Non-pigmented ciliary epithelial cell (primary cell): ENCODE data around the gene IPPK.
"Not testable (repeated sequence)": the region's sequence is repeated elsewhere in the genome, so short reads cannot be mapped to it uniquely, and the experiment has no call there.

ENCODE experiments used
- DNase-seq: peaks from one replicate; pipeline ENCODE4 v3.0.0-alpha.2; 2010; ENCODE audit warnings: low read depth

IPPK gene

GRCh38 chr9:92592537-92592936 lies 77.4 kb downstream of the IPPK start:
- no peak for DNase-seq

GRCh38 chr9:92590377-92590776 lies 79.6 kb downstream of the IPPK start:
- DNase-seq: no peak

- no peak for DNase-seq
Observed at GRCh38 chr9:92589923-92590322, 80.0 kb downstream of the IPPK start.

GRCh38 chr9:92576175-92576574 lies 93.8 kb downstream of the IPPK start:
- DNase-seq: no peak

GRCh38 chr9:92573612-92574011 lies 96.3 kb downstream of the IPPK start:
- not testable (repeated sequence) for DNase-seq

- not testable (repeated sequence) for DNase-seq
Observed at GRCh38 chr9:92571871-92572270, 98.1 kb downstream of the IPPK start.

- DNase-seq: no peak
Observed at GRCh38 chr9:92564982-92565381, 104.9 kb downstream of the IPPK start.

GRCh38 chr9:92564504-92564903 lies 105.4 kb downstream of the IPPK start:
- DNase-seq: peak; percentile 17
